GM21786 (cell line): ENCODE data around the gene PTH1R.

Source experiments
- ATAC-seq: cut with Tn5 transposase; IDR thresholded peaks from one replicate; pipeline ENCODE4 v1.9.1; 2021; ENCODE audit not compliant: unreplicated experiment

Gene PTH1R

DNA sequence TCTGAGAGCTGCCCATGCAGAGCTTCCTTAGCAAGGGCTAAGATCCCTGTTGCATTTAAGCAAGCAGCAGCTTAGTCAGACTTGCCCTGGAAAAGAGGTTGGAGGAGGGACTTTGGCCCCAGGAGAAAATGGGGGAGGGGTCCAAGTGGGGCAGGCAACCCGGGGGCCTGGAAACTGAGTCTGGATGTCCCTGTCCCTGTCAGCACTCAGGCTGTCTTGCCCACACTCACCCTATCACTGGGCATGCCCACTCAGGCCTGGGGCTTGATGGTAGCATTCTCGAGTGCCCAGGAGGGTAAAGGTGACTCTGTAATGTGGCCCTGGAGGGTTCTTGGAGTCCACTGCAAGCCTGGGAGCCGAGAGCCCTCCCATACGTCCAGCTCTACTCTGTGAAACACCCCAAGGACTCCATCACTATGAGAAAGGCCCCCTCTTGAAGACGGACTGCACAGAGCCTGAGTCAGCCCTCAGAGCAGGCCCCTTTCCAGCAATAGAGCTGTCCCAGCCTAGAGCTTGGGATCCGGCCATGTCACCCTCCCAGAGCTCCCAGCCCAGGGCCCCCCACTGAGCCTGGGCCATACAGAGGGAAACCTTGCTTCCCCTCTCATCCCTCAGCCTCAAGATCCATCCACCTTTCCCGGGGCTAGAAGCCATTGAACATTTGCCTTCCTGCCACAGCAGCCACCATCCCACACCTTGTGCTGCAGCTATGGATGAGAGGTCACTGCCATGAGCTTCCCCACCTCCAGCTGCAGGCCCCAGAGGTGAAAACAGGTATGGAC, 27.6 kb upstream of the PTH1R start:
- no peak for ATAC-seq

DNA sequence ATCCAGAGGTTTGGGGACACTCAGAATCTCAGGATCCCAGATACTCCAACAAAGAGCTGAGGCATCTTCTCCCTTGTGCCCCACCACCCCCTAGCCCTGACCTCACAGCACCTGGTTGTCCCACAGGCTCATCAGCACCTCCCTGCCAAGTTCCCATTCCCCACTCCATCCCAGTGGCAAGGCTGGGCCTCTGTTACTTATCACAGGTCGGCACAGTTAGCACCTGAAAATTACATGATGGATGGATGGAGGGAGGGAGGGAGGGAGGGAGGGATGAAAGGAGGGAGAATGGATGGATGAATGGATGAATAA, 27.1 kb upstream of the PTH1R start:
- no peak for ATAC-seq

DNA sequence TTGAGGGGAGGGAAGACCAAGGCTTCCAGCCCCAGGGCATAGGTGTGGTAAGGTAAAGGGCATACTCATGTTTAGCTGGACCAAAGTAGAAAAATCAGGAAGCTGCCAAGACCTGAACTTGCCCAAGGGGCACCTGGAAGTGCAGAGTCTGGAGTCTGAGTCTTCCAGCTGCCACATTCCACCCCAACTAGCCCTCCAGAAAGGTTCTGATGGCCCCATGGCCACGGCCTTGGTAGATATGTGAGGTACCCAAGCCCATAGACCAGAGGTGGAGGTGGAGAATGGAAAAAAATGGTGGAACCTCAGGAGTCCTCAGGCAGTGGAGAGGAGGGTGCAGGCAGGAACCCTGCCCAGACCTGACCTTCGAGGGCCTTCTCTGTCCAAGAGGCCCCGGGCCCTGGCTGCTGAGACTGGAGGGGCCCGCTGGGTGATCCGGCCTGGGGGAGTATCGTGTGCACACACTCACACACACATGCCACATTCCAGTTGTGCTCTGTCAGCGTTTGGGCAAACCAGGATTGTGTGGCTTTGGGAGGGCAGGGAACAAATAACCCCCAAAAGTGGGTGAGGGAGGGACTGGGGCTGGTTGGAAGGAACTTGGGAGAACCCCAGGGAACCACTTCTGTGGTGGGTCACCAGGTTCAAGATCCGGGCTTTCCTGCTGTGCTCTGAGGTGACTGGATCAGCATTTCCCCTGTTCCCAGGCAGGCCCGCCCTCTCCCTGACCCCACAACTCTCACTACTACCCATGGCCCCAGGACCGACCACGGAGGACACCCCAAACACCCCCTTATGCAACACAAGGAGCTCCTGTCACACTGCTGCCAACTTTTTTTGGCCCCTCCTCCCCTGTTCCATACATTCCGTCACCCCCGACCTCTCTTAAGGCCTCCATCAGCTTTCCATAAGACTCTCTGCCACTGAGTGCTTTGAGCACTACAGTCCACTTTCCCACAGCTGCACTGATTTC, 25.9 kb upstream of the PTH1R start:
- ATAC-seq = no peak

DNA sequence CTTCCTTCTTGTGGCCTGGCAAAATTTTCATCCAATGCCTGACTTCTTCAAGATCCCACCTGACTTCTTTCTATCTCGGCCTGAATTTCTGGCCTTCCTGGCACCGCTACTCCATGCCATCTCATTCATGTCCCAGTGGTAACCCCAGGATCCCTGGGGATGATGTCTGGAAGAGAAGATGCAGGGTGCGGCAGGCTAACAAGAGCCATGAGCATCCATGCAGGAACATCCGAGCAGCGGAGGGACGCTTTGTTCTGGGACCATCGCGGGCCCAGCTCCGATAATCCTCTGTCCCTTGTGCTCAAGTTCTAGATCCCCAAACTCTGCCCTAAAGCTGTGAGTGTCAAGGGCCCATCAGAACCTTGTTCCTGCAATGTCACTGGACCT, 25.2 kb upstream of the PTH1R start:
- ATAC-seq = no peak

DNA sequence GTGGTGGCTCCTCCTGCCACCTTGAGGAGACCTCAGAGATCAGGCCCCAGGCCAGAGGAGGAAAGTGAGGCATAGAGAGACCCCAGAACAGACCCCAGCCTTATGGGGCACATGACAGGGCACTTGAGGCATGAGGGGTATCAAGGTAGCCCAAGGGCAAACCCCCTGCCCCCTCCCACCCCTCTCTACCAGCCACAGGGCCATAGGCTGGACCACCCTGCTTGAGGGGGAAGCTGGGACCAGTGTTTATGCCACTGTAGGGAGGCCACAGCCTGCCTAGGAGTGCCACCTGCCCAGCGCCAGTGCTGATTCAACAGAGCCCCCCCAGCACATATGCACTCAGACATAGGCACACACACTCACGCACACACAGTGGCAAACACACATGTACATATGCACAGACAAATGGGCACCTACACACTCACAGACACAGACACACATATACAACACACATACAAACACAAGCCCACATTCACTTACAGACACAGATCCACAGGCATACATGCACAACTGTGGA, 24.6 kb upstream of the PTH1R start:
- ATAC-seq = no peak

DNA sequence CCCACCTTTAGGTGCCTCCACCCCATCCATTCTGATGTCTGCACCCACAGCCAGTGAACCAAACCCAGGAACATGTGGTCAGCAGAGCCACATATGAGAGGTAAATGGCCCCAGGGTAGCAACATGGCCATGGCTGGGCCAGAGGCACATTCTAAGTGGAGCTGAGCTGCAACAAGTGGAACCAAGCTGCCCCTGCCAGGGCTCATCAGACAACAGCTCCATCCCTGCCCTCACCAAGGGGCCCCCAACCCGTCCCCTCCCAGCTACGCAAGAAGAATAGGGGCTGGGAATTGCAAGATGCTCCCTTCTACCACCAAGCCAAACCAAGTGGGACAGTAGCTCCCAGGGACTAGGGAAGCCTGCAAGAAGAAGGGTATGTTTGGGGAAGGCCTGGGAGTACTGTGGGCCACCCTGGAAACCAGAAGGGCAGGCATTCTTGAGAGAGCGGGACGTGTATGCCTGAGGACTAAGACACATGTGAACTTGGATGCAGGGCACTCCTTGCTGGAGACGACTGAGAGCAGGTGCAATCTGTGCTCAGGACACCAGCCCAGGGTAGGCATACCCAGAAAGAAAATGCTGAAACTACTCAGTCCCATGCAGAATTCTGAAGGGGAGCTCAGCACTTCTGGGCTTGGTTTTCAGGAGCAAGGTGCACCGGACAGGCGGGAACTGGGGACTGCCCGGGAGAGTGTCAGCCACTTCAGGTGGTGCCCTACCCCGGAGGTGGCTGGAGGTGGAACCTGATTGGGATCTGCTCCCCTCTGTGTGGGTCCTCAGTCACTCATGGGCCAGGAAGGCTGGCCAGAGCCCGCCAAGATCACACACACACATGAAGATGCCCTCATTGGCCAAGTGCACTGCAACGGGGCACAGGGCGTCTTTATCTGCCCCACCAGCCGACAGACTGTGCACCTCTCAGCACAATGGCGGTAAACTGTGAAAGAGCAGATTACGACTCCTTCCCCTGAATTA, 23.8 kb upstream of the PTH1R start:
- no peak for ATAC-seq

DNA sequence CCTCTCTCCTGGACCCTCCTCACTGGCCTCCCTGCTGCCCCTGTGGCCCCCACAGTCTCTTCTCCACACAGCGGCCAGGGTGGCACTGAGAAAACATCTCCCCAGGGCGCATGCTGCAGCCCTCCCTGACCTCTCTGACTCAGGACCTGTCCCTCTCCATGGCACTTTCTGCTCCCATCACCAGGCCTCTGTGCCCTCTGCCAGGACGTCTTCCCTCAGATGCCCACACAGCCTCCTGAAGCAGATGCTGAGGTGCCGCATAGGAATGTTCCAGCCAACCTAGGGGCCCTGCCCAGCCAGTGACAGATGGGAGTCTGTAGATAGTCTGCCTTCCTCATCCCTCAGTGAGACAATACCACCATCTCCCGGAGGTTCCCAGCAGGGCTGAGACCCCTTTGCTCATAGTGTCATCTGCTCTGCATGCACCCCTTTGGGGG, 22.9 kb upstream of the PTH1R start:
- ATAC-seq = no peak

DNA sequence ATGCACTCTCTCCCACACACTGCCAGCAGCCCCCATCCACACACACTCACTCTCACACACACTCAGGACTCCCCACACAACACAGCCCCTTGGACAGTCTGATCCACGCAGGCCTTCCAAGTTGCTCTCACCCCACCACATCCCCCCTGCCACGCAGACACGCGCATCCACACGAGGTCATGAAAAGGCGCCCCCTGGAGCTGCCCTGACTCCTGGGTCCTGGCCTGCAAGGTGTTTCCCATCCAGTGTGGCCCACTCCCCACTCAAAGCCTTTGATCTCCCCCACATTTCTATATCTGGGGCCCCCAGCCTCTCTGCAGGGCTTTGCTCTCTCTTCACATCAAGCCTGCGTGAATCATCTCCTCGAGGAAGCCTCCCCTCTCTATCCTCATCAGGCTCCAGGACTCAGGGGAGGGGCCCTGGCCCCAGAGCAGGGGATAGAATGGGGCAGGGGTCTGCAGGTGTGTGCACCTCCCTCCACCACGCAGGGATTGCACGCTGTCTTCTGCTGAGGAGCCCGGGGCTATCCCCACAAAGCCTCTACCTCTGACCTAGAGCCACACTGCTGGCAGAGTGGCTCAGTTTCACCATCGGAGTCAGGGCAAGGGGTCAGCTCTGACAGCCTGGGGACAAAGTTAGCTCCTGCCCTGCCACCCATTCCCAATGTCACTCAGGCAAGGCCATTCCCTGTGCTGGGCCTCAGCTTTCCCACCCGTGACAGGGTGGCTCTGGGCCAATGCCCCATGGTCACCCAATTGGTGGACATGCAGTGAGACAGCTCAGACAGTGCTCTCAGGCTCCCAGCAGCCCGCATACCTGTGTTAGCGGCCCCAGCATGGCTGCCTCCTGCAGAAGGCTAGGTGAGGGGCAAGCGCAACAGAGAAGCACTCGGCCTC, 20.7 kb upstream of the PTH1R start:
- ATAC-seq = no peak

DNA sequence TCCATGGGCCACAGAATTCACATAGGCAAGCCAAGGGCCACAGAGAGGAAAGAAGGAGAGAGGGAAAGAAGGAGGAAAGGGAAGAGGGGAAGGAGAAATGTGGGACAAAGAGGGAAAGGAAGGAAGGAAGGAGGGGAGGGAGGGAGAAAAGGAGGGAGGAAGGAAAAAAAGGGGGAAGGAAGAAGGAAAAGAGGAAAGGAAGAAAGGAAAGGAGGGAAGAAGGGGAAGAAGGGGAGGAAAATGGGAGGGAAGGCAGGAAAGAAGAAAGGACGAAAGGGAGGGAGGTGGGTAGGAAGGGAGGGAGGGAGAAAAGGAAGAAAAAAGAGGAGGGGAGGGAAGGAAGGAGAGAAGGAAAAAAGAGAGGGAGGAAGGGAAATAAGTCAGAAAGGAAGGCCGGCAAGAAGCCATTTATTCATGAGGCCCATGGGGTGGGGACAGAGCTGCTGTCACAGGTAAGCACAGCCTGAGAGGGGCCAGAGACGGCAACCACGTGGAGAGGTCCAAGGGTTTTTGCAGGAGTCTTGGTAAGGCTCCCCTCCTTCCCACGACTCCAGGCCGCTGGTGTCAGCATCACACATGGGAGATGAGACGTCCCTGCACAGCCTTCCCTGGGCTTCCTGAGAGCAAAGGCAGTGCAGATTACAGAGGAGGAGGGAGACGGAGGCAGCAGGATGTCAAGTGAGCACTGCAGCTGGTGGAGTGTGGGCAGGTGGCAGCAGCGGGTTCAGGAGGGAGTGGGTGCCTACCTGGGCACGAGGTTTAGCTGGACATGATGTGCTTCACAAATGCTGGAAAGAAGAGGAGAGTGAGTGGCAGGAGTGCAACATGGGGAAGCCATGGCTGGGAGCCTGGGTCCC, 19.8 kb upstream of the PTH1R start:
- ATAC-seq = no peak

DNA sequence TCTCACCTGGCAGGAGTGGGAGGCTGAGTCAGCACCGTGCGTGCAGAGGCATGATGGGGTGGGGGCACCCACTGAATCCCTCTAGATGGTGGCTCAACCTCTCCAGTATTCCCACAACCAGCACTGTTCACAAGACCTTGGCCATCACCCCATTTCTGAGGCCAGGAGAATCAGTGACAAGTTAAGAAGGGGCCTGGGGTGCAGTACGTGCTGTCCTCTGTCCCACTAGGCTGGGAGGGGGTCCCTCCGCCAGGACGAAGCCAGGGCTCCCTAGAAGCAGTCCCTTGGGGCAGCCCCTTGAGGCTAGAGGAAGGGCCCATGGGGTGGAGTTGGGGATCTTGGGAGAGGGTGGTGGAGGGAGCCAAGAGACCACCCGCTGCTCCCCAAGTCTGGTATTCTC, 19.1 kb upstream of the PTH1R start:
- no peak for ATAC-seq

DNA sequence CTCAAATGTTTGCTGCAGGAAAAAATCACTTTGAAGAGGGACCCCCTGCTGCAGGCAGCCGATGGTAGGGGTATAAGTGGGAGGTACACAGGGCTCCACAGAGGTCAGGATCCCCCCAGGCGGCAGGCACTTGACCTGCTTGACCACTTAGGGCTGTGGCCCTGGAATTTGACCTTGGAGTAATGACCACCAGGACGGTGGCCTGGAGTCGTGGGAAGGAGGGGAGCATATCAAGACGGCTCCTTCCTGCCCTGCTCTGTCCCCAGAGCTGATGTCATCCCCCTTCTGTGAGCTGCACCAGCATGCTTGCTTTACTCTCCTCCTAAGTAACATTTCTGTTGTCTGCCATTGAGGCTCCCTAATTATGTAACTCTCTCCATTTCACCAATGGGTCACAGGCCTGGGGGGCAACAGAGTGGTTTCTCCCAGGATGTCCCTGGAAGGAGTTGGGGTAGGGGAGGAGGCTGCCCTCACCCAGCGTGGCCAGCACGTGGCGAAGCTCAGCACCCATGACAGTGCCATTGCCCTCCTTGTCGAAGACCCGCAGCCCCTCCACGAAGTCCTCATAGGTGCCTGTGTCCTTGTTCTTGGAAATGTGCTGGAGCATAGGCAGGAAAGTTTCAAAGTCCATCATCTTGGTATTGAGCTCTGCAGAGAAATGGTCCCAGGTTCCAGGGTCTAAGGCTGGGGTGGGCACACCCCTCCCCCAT, 18.4 kb upstream of the PTH1R start:
- ATAC-seq = no peak

DNA sequence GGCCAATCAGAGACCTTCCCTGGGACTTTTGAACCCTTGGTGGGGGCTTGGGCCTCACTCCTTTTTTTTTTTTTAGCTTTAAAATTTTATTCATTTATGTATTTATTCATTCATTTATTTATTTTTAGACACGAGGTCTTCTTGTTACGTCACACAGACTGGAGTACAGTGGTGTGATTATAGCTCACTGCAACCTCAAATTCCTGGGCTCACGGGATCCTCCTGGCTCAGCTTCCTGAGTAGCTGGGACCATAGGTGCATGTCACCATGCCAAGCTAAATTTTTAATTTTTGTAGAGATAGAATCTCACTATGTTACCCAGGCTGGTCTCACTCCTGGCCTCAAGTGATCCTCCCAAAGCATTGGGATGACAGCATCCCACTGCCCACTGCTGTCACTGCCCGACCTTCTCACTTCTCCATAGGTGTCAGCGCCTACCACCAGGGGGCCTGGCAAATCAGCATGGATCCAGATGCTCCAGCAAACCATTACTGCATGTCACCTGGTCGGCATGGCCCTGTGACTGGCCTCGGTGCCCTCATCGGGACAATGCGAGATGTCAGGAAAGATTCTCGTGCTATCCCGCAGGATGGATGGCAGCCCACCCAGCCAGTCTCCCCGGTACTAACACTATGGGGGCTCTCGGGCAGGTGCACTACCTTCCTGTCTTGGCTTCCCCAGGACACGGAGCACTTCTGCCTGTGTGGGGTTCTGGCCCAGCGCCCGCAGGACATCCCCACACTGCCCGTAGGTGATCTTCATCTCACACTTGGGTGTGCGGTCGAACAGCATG, 17.3 kb upstream of the PTH1R start:
- ATAC-seq = no peak

DNA sequence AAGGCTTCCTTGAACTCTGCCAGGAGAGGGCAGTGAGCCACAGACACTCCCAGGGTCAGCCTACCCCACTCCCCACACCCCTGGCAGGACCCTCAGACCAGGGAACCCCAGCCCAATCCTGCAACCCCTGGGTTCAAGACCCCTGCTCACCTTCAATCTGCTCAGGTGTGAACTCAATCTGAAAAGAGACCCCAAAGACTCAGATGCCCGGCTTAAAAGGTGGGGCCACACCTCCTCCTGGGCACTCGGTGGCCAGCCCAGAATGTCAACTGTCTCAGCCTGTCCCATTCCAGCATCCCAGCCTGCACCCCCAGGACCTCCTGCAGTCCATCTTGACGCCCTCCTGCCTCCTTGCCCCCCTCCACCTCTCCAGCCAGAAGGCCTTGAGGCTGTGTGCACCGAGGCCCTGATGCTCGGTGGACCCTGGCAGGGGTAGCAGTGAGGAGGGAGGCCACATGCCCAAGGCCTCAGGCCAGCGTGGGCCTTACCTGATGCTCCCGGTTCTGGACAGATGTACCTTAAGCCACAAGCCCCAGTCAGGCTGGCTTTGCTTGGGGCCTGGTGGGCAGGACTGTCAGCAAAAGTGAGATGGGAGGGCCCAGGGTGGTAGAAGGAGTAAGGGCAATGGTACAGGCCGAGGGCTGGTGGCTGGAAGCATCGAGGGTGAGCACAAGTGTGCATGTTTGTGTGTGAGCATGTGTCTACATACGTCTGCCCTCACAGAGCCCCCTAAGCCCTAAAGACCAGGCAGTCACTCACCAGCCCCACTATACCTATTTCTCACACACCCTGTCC, 16.5 kb upstream of the PTH1R start:
- ATAC-seq = no peak

DNA sequence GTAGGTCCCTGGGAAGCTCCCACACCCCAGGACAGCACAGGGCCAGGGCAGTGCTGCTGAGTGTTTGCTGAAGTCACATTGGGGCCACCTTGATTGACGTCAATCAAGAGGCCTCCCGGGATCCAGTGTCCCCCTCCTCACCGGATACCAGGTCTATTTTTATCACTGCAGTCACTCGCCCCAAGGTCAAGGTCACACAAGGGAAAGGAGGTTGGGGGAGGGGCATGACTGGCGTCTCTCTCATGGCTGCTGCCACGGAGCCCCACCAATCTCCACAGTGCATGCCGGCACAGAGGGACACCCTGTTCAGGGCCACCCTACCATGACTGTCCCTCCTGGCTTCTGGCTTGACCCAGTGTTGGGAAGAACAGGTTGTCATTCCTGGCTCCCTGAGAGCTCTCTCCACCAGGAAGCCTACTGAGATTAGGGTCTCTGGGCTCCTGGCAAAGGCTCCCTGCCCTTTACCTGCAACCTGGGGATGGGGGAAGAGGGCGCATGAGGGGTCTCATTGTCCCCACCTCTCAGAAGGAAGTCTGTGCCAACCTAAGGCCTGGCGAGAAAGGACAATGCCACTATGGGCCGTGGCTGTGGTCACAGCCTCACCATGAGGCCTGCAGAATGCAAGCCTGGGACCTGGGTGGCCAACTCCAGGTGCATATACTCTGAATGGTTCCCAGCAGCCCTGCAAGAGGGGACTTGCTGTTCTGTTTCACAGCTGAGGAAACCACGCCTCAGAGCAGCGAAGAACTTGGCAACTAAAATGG, 15.7 kb upstream of the PTH1R start:
- ATAC-seq = no peak

DNA sequence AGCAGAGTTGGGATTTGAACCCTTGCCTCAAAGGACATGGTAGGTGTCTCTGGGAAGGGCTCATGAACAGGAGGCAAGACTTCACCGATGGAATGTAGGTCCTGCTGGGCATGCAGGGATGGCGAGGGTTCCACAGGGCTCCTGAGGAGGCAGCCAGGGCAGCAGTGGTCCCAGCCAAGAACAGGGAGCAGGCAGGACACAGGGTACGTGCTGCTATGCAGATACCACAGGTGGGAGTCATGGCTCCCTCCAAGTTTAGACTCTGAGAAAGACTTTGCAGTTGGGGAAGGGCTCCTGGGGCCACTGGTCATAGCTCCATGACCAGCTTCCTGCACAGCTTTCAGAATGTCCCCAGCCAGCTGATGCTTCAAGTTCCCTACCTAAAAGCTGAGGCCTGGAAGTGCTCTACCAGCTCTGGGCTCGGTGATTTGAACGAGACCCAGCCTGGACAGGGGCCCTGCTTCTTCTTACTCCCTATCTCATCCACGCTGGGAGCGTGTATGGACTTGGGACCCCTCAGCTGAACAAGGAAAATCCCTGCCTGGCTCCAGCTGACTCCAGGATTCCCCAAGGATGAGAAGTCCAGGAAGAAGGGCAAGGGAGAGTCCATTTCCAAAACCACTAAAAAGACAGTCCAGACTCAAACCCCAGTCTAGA, 15.0 kb upstream of the PTH1R start:
- no peak for ATAC-seq
